WTC11 (cell line): ENCODE measurements around the gene PRR19. TPM values are rescaled to one million over a fixed set of nuclear protein-coding genes. Genes with fewer than 3 reads are reported as not detected.

Experiments used
- ATAC-seq: fragments of 200-7000 bp; cut with Tn5 transposase; 2 replicates; pipeline ENCODE4 v1.10.0; 2021; ENCODE audit warnings: mild to moderate bottlenecking, moderate library complexity
- CTCF ChIA-PET: fragments of 300-600 bp; sonication (Branson Sonifier 250); formaldehyde crosslinking; loops from one replicate; lab custom pipeline; 2021; ENCODE audit warnings: antibody characterized with exemption; lab: Charles Lee
- POLR2A ChIA-PET: fragments of 350-600 bp; sonication (Branson Sonifier 250); formaldehyde crosslinking; loops from one replicate; lab custom pipeline; 2021; ENCODE audit warnings: antibody characterized with exemption; lab: Charles Lee
- DNase-seq: peaks from one replicate; pipeline ENCODE4 v3.0.0; 2021; ENCODE audit warnings: low spot score
- H3K27ac Mint-ChIP-seq: 2 replicates; pipeline ENCODE4 v1.8.0; 2021; ENCODE audit warnings: mixed read lengths
- H3K27me3 Mint-ChIP-seq: 2 replicates; pipeline ENCODE4 v1.8.0; 2021; ENCODE audit warnings: low read depth, mild to moderate bottlenecking, moderate library complexity, mixed read lengths
- H3K36me3 Mint-ChIP-seq: 2 replicates; pipeline ENCODE4 v1.8.0; 2021; ENCODE audit warnings: mixed read lengths
- H3K4me1 Mint-ChIP-seq: 2 replicates; pipeline ENCODE4 v1.8.0; 2022; ENCODE audit warnings: mixed read lengths
- H3K4me3 Mint-ChIP-seq: 2 replicates; pipeline ENCODE4 v1.8.0; 2021; ENCODE audit warnings: mild to moderate bottlenecking, moderate library complexity, mixed read lengths
- H3K9me3 Mint-ChIP-seq: 2 replicates; pipeline ENCODE4 v1.8.0; 2021; ENCODE audit warnings: mixed read lengths
- ARID4B ChIP-seq: sonication (generic); formaldehyde crosslinking; IDR thresholded peaks from 2 replicates; pipeline ENCODE4 v1.8.0; 2023; ENCODE audit warnings: missing genetic modification reagents, mild to moderate bottlenecking, borderline replicate concordance
- EMX1 ChIP-seq: fragments of 250-450 bp; sonication (Bioruptor Pico); IDR thresholded peaks from 2 replicates; pipeline ENCODE4 v1.8.0; 2021; ENCODE audit warnings: mild to moderate bottlenecking
- MAX ChIP-seq: sonication (generic); formaldehyde crosslinking; IDR thresholded peaks from 2 replicates; pipeline ENCODE4 v1.8.0; 2022; ENCODE audit warnings: mild to moderate bottlenecking, missing genetic modification reagents
- PRRX2 ChIP-seq: fragments of 250-450 bp; sonication (Bioruptor Pico); IDR thresholded peaks from 2 replicates; pipeline ENCODE4 v1.8.0; 2021; ENCODE audit warnings: mild to moderate bottlenecking
- RORB ChIP-seq: fragments of 250-450 bp; sonication (Bioruptor Pico); IDR thresholded peaks from 2 replicates; pipeline ENCODE4 v1.9.0; 2021; ENCODE audit warnings: mild to moderate bottlenecking
- SMAD4 ChIP-seq: sonication (generic); formaldehyde crosslinking; IDR thresholded peaks from 2 replicates; pipeline ENCODE4 v1.8.0; 2022; ENCODE audit warnings: mild to moderate bottlenecking, missing genetic modification reagents
- USF2 ChIP-seq: sonication (generic); formaldehyde crosslinking; IDR thresholded peaks from 2 replicates; pipeline ENCODE4 v1.8.1; 2023; ENCODE audit warnings: mild to moderate bottlenecking, missing genetic modification reagents, moderate library complexity
- ZNF232 ChIP-seq: sonication (generic); formaldehyde crosslinking; IDR thresholded peaks from 2 replicates; pipeline ENCODE4 v1.8.0; 2022; ENCODE audit warnings: mild to moderate bottlenecking, missing genetic modification reagents
- ZNF396 ChIP-seq: fragments of 250-450 bp; sonication (Bioruptor Pico); IDR thresholded peaks from 2 replicates; pipeline ENCODE4 v1.8.0; 2021; ENCODE audit warnings: mild to moderate bottlenecking, moderate library complexity, borderline replicate concordance
- total RNA-seq: library from RNA; stranded (reverse); gene quantifications from 3 replicates; pipeline ENCODE4 v1.2.3, GENCODE V29; 2021
- TF ChIP-seq, protein P1 (sequence below): sonication (generic); formaldehyde crosslinking; IDR thresholded peaks from 2 replicates; pipeline ENCODE4 v1.8.1; 2023; ENCODE audit warnings: mild to moderate bottlenecking, missing genetic modification reagents, moderate library complexity

The PRR19 gene
- total RNA-seq, 1 experiment from 2014 or later = 3.7 TPM

- no peak for TF ChIP-seq ARID4B
These were observed 43.4 kb downstream of the PRR19 start (continued) for GRCh38 chr19:42345191-42345812.

- ATAC-seq (no peak), DNase-seq (no peak)
- H3K36me3 Mint-ChIP-seq = peaks cover 15% of the 10 kb centered on the region
- H3K4me3 Mint-ChIP-seq = no peak overlapping the region
- H3K27ac Mint-ChIP-seq = no peak overlapping the region
- ChIA-PET CTCF (no interaction called here), POLR2A (no interaction called here)
- H3K4me1 Mint-ChIP-seq = no peaks in the 10 kb centered on the region
- TF ChIP-seq ZNF396 (CRISPR knock-in tag) (no peak), EMX1 (CRISPR knock-in tag) (no peak), USF2 (CRISPR knock-in tag) (no peak), MAX (no peak), ARID4B (no peak), SMAD4 (CRISPR knock-in tag) (no peak), PRRX2 (no peak)
- no peaks in the 10 kb centered on the region for H3K27me3 Mint-ChIP-seq
- H3K9me3 Mint-ChIP-seq = no peaks in the 10 kb centered on the region
These were observed 46.3 kb downstream of the PRR19 start for GRCh38 chr19:42348211-42348610.

GRCh38 chr19:42349378-42350107, 47.6 kb downstream of the PRR19 start:
- no peaks in the 10 kb centered on the region for H3K27me3 Mint-ChIP-seq
- 0 out of 2 replicates have a peak overlapping the region, but pooled peaks have one; percentile 13 for H3K27ac Mint-ChIP-seq
- ChIA-PET CTCF (interaction anchor here (1.4 kb wide), 1 partner anchor 11 kb away, joined by 3 read pairs; no protein-coding TSS in a partner anchor), POLR2A (no interaction called here)
- no peaks in the 10 kb centered on the region for H3K9me3 Mint-ChIP-seq
- ATAC-seq (no peak), DNase-seq (no peak)
- peaks cover 19% of the 10 kb centered on the region for H3K36me3 Mint-ChIP-seq
- TF ChIP-seq RORB (CRISPR knock-in tag) (no peak), SMAD4 (CRISPR knock-in tag) (no peak), ZNF232 (CRISPR knock-in tag) (no peak)
- TF ChIP-seq, protein P1, sequence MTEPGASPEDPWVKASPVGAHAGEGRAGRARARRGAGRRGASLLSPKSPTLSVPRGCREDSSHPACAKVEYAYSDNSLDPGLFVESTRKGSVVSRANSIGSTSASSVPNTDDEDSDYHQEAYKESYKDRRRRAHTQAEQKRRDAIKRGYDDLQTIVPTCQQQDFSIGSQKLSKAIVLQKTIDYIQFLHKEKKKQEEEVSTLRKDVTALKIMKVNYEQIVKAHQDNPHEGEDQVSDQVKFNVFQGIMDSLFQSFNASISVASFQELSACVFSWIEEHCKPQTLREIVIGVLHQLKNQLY (CRISPR knock-in tag) = no peak
- no peak overlapping the region for H3K4me3 Mint-ChIP-seq
- H3K4me1 Mint-ChIP-seq = no peaks in the 10 kb centered on the region
